Hematopoietic multipotent progenitor cell treated with erythropoietin and hydrocortisone succinate and interleukin-3 and kit ligand, for 6 days (in vitro differentiated cells): Measurements from ENCODE around the gene BLOC1S5.
"Not testable (repeated sequence)": the region's sequence is repeated elsewhere in the genome, so short reads cannot be mapped to it uniquely, and the experiment has no call there.

Experiments
- DNase-seq: peaks from one replicate; pipeline ENCODE4 v3.0.0-alpha.2; 2015

BLOC1S5 gene

GRCh38 chr6:8080362-8081151, 16.4 kb upstream of the BLOC1S5 start:
- DNase-seq, result peak; percentile 49

- no peak for DNase-seq
Measured at GRCh38 chr6:8079126-8079525, 14.9 kb upstream of the BLOC1S5 start.

GRCh38 chr6:8077991-8078390, 13.8 kb upstream of the BLOC1S5 start:
- DNase-seq, result no peak

- DNase-seq, result no peak
Measured at GRCh38 chr6:8075704-8076103, 11.5 kb upstream of the BLOC1S5 start.

- peak; percentile 44 for DNase-seq
Measured at GRCh38 chr6:8075185-8075584, 11.0 kb upstream of the BLOC1S5 start.

- DNase-seq, result no peak
Measured at GRCh38 chr6:8074213-8074612, 10.0 kb upstream of the BLOC1S5 start.

GRCh38 chr6:8073758-8074157, 9.6 kb upstream of the BLOC1S5 start:
- no peak for DNase-seq

GRCh38 chr6:8070718-8071117, 6.5 kb upstream of the BLOC1S5 start:
- no peak for DNase-seq

GRCh38 chr6:8069631-8070284, 5.6 kb upstream of the BLOC1S5 start:
- no peak for DNase-seq

- no peak for DNase-seq
Measured at GRCh38 chr6:8069151-8069550, 5.0 kb upstream of the BLOC1S5 start.

GRCh38 chr6:8066108-8066507, 1.9 kb upstream of the BLOC1S5 start:
- DNase-seq, result peak; percentile 37

GRCh38 chr6:8065519-8065911, 1.3 kb upstream of the BLOC1S5 start:
- DNase-seq, result no peak

- DNase-seq, result peak; percentile 62
Measured at GRCh38 chr6:8064638-8065518, 689 bp upstream of the BLOC1S5 start.

GRCh38 chr6:8061736-8062135, 2.5 kb downstream of the BLOC1S5 start:
- DNase-seq, result no peak

- no peak for DNase-seq
Measured at GRCh38 chr6:8060346-8060745, 3.8 kb downstream of the BLOC1S5 start.

- DNase-seq, result peak; percentile 66
Measured at GRCh38 chr6:8059129-8059528, 5.1 kb downstream of the BLOC1S5 start.

- DNase-seq, result no peak
Measured at GRCh38 chr6:8057793-8058192, 6.4 kb downstream of the BLOC1S5 start.

- DNase-seq, result no peak
Measured at GRCh38 chr6:8057263-8057662, 6.9 kb downstream of the BLOC1S5 start.

- no peak for DNase-seq
Measured at GRCh38 chr6:8054276-8054675, 9.9 kb downstream of the BLOC1S5 start.

GRCh38 chr6:8047541-8048292, 16.5 kb downstream of the BLOC1S5 start:
- no peak for DNase-seq

- DNase-seq, result not testable (repeated sequence)
Measured at GRCh38 chr6:8045769-8046168, 18.4 kb downstream of the BLOC1S5 start.

GRCh38 chr6:8043221-8043620, 21.0 kb downstream of the BLOC1S5 start:
- peak; percentile 49 for DNase-seq
